Activated gamma-delta T cell treated with anti-CD3 and anti-CD28 coated beads, Interleukin-2, amount 50 U/mL, for 16 hours (primary cell): Measurements from ENCODE around the gene EXOC3L1.
A peak's percentile ranks its signal among the peaks of the same experiment; 100 is the strongest.

Source experiments
- DNase-seq: peaks from one replicate; pipeline ENCODE4 v3.0.0-alpha.2; 2020; ENCODE audit warnings: low read depth

EXOC3L1 gene

GRCh38 chr16:67163999-67164558, 25.9 kb downstream of the EXOC3L1 start:
- DNase-seq = no peak

- no peak for DNase-seq
Observed at GRCh38 chr16:67163164-67163998, 26.6 kb downstream of the EXOC3L1 start.

GRCh38 chr16:67162506-67163163, 27.3 kb downstream of the EXOC3L1 start:
- DNase-seq = no peak

- DNase-seq = no peak
Observed at GRCh38 chr16:67161595-67162058, 28.3 kb downstream of the EXOC3L1 start.

- peak; percentile 56 for DNase-seq
Observed at GRCh38 chr16:67158637-67159600, 31.0 kb downstream of the EXOC3L1 start.

- no peak for DNase-seq
Observed at GRCh38 chr16:67157892-67158635, 31.9 kb downstream of the EXOC3L1 start.

GRCh38 chr16:67157106-67157748, 32.7 kb downstream of the EXOC3L1 start:
- DNase-seq = no peak

- DNase-seq = no peak
Observed at GRCh38 chr16:67156143-67156844, 33.6 kb downstream of the EXOC3L1 start.

- DNase-seq = peak; percentile 69
Observed at GRCh38 chr16:67155295-67156142, 34.4 kb downstream of the EXOC3L1 start.

- DNase-seq = no peak
Observed at GRCh38 chr16:67154578-67155294, 35.2 kb downstream of the EXOC3L1 start.

- DNase-seq = no peak
Observed at GRCh38 chr16:67151431-67152097, 38.4 kb downstream of the EXOC3L1 start.

GRCh38 chr16:67150833-67151396, 39.0 kb downstream of the EXOC3L1 start, which contains the start of gene B3GNT9:
Gene B3GNT9, minus strand, starts transcription at chr16:67150998. Its CDS starts 513 bp downstream, at chr16:67150485.
- DNase-seq = no peak

GRCh38 chr16:67150047-67150832, 39.7 kb downstream of the EXOC3L1 start:
- DNase-seq = no peak

- DNase-seq = no peak
Observed at GRCh38 chr16:67149276-67150046, 40.5 kb downstream of the EXOC3L1 start.

- no peak for DNase-seq
Observed at GRCh38 chr16:67148656-67149275, 41.2 kb downstream of the EXOC3L1 start.
